HG02798 (cell line): Measurements from ENCODE around the gene SYNGR3.
"Not testable (repeated sequence)": the region's sequence is repeated elsewhere in the genome, so short reads cannot be mapped to it uniquely, and the experiment has no call there.

Experiments used
- ATAC-seq: cut with Tn5 transposase; IDR thresholded peaks from one replicate; pipeline ENCODE4 v1.9.1; 2021; ENCODE audit warnings: mild to moderate bottlenecking; ENCODE audit not compliant: unreplicated experiment, poor library complexity

Gene SYNGR3

GRCh38 chr16:2007081-2007836 lies 17.5 kb downstream of the SYNGR3 start:
- ATAC-seq, result no peak

GRCh38 chr16:2008009-2008526 lies 18.3 kb downstream of the SYNGR3 start:
- ATAC-seq, result no peak

DNA sequence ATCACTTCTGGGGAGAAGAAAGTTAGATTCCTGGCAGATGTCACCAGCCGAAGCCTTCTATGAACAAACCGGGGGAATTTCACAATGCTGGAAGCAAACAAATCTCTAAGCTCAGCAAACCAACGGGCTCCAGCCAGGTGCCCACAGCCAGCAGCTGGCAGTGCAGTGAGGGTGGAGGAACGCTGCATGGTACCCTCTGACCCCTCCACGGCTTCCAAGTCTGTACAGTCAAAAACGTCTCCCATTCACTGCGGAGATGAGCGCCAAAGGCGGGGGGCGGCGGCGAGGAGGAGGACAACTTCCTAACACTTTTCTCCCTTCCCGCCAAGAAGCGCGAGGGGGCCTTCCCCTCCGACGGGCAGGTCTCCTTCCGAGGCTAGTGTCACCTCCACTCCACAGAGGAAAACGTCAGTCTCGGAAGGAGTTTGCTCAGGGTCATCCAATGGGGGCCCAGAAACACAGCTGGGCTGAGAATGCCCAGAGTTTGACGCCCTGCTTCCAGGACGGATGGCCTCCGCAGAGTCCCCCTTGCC lies 18.9 kb downstream of the SYNGR3 start:
- peak; percentile 4 for ATAC-seq

GRCh38 chr16:2009164-2009711 lies 19.5 kb downstream of the SYNGR3 start:
- ATAC-seq, result peak; percentile 42

DNA sequence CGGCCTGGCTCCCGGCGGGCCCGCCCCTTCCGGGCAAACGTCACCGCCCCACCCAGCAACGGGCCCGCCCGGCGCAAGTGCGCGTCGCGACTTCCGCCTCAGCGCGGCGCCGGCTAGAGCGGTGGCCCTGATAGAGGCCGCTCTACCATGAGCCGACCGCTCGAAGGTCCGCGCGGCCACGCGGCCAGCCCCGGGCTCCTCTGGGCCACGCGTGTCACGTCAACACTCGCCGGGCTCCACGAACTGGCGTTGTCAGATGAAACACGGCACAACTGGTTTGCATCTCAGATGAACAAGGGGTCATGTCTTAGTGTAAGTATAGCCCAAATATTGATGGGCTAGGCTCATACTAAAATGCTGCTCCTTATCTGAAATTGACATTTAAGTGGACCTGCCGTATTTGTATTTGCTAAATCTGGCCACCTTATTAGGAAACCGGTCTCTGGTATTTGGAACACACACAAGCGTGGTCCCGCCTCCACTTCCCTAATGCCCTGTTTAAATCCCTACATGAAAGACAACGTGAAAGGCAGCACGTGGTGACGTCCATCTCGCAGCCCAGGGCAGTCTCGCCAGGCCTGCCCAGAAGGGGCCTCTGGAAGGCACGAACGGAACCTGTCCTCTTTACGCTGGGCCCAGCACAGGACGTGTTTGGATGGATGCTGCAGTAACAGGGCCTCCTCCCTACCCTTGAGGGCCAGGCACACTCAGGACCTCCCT lies 20.2 kb downstream of the SYNGR3 start, which contains the start of gene ZNF598:
Gene ZNF598, minus strand, starts transcription at position 31 of the 720 bp plus-strand sequence.
- ATAC-seq, result peak; percentile 89

DNA sequence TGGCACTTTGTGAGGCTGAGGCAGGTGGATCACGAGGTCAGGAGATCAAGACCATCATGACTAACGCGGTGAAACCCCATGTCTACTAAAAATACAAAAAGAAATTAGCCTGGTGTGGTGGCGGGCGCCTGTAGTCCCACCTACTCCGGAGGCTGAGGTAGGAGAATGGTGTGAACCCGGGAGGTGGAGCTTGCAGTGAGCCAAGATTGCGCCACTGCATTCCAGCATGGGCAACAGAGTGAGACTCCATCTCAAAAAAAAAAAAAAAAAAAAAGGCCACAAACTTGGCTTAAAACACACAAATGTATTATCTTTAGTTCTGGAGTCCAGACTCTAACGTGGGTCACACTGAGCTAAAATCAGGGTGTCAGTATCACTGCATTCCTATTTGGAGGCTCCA lies 22.0 kb downstream of the SYNGR3 start:
- not testable (repeated sequence) for ATAC-seq

- no peak for ATAC-seq
These were observed 23.8 kb downstream of the SYNGR3 start for GRCh38 chr16:2013527-2013926.

DNA sequence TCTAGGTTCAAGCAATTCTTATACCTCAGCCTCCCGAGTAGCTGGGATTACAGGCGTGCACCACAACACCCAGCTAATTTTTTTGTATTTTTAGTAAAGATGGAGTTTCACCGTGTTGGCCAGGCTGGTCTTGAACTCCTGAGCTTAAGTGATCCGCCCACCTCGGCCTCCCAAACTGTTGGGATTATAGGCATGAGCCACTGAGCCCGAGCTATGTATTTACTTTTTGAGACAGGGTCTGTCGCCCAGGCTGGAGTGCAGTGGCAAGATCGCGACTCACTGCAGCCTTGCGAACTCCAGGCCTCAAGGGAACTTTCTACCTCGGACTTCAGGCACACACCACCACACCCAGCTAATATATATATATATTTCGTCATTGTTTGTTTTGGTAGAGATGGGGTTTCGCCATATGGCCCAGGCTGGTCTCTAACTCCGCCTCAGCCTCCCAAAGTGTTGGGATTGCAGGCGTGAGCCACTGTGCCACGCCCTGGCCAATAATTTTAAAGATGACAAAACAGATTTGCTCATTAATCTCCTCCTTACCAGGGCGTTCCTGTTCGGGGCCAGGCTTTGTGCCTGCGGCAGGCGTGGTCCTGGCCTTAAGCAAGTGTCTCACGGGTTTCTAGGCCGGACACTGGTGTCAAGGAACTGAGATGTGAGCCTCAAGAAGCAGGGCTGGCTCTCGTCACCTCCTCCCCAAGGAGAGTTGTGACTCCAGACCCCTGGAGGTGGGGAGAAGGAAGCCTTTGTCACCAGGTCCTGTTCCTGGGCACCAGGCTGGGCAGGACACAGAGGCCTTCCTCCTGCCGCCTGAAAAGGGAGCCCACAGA lies 25.6 kb downstream of the SYNGR3 start:
- ATAC-seq, result no peak

- no peak for ATAC-seq
These were observed 26.1 kb downstream of the SYNGR3 start for GRCh38 chr16:2015947-2016208.

- no peak for ATAC-seq
These were observed 26.7 kb downstream of the SYNGR3 start for GRCh38 chr16:2016407-2016922.

DNA sequence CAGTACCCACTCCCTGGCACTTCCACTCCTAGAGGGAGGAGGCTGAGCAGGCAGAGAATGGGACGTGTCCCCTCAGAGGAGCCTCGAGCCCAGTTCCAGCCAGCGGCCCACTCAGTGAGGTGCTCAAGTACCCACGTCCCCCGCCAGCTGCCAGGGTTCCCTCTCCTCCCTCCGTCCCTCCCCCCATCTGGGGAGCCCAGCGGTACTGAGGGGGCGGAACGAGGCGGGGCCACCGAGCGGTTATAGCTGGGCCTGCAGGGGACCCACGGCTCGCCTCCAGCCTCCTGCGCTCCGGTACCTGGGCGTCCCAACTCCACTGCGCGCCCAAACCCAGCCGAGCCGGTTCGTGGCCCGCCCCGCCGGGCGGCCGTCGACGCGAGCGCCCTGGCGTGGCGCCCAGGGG lies 29.7 kb downstream of the SYNGR3 start, which contains the start of gene NPW:
Gene NPW, plus strand, starts transcription at position 268 of the 403 bp plus-strand sequence.
- ATAC-seq, result no peak

GRCh38 chr16:2019921-2020831 lies 30.4 kb downstream of the SYNGR3 start:
- no peak for ATAC-seq

- peak; percentile 3 for ATAC-seq
These were observed 32.9 kb downstream of the SYNGR3 start for GRCh38 chr16:2022723-2023091.

GRCh38 chr16:2023092-2024031 lies 33.6 kb downstream of the SYNGR3 start:
- ATAC-seq, result peak; percentile 84

- no peak for ATAC-seq
These were observed 34.3 kb downstream of the SYNGR3 start for GRCh38 chr16:2024032-2024420.

DNA sequence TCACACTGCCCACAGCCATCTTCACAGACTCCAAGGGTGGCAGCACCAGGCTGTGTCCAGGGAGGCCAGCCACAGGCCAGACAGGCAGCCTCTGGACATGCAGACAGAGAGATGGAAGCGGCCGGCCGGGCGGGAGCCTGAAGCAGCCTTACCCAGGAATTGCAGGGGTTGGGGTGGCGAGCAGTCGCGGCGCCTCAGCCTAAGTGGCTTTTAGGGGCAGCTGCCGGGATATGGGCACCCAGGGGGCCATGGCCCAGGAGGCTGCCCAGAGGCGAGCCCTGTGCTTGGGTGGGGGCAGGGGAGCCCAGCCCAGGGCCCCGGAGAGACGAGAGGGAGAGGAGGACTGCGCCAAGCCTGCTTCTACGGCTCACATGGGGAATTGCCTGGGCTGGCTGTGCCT lies 35.5 kb downstream of the SYNGR3 start:
- no peak for ATAC-seq

DNA sequence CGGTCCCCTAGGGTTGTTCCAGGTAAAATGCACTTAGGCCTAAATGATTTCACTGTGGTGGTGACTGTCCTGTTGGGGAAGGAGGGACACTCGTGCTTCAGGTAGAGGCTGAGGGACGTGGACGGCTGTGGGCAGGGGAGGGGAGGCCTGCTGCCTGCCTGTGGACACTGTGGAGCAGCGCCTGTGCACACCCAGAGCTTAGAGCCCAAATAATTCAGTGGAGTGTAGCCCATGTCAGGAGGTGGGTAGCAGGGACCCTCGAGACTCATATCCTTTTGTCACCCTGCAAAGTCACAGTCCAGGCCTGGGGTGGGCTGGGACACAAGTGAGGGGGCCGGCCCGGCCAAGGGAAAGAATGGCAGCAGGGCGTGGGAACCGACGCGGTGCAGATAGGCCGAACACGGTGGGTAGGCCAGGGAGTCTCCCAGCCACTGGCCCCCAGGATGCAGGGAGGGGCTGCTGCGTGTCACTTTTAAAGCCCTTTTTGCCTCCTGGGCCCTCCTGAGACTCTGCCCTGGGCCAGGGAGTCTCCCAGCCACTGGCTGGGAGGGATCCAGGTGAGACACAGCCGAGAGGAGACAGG lies 36.2 kb downstream of the SYNGR3 start:
- no peak for ATAC-seq
